GM19467 (cell line): ENCODE results near the gene ARHGAP10.

Experiments
- ATAC-seq: cut with Tn5 transposase; IDR thresholded peaks from one replicate; pipeline ENCODE4 v1.9.1; 2021; ENCODE audit warnings: mild to moderate bottlenecking, moderate library complexity; ENCODE audit not compliant: unreplicated experiment

The ARHGAP10 gene, protein sequence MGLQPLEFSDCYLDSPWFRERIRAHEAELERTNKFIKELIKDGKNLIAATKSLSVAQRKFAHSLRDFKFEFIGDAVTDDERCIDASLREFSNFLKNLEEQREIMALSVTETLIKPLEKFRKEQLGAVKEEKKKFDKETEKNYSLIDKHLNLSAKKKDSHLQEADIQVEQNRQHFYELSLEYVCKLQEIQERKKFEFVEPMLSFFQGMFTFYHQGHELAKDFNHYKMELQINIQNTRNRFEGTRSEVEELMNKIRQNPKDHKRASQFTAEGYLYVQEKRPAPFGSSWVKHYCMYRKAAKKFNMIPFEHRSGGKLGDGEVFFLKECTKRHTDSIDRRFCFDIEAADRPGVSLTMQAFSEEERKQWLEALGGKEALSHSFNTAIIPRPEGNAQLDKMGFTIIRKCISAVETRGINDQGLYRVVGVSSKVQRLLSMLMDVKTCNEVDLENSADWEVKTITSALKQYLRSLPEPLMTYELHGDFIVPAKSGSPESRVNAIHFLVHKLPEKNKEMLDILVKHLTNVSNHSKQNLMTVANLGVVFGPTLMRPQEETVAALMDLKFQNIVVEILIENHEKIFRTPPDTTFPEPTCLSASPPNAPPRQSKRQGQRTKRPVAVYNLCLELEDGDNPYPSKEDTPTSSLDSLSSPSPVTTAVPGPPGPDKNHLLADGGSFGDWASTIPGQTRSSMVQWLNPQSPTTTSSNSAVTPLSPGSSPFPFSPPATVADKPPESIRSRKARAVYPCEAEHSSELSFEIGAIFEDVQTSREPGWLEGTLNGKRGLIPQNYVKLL

GRCh38 chr4:147731580-147732517 is at the start of gene ARHGAP10:
Gene ARHGAP10 (plus strand): TSS chr4:147732088. CDS start chr4:147732302, 214 bp downstream.
- peak; percentile 55 for ATAC-seq

DNA sequence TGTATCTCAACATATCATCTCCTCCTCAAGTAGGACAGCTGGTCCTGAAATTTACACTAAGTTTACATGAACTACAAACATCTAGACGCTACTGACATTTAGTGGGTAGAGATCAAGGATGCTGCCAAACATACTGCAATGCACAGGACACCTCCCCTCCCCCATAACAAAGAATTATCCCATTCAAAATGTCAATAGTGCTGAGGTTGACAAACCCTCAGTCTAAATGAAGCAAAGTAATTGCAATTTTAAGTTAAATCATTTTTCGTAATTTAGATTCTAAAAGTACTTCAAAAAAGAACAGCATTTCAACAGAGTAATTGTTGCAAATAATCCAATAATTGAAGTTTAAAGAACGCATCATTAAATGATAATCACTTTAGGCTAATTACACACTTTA is 49.1 kb upstream of the ARHGAP10 start:
- no peak for ATAC-seq

- no peak for ATAC-seq
Measured at GRCh38 chr4:147683188-147683591, 48.7 kb upstream of the ARHGAP10 start.

DNA sequence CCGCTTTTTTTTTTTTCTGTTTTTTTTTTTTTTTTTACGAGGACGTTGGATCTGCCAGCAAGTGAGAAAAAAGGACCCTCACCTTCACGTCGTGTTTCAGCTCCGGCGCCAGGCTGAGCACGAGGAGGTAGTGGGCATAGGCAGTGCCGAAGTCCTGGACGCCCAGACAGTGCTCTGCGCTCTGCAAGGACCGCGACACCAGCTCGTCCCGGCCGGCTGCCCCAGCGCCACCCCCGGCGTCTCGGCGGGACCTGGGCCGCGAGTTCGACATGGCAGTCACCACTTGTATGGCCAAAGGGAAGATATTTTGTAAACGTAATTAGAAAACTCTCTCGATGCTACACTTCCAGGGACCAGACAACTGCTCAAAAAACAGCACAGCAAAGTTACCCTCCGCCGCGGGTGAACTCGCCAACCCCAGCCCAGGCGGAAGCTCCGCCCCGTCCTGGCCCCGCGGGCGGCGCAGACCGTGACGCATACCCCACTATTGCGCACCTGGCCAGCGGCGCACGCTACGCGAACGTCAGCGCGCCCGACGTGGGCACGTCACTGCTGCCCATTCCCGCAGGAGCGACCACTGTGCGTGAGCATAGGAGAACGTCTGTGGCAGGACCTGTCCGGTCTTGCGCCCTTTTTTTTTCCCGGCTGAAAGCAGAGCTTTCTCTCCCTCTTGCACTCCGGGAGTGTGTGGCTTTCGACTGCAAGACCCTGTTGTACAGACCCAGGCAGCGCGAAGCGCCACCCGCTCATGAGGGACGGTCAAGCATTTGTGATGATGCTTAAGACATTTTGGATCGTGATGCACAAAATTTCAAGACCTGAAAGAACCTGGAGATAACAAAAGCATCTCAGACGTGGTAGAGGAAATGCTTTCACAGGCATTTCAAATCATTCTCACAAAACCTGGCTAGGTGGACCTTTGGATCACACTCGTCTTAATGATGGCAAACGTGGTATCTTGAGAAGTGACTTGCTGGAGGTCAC is 47.9 kb upstream of the ARHGAP10 start, which contains the start of gene PRMT9:
Gene PRMT9 (minus strand): TSS at position 447 of the 984 bp plus-strand sequence. CDS start 176 bp downstream, at position 271.
- ATAC-seq = peak; percentile 100

DNA sequence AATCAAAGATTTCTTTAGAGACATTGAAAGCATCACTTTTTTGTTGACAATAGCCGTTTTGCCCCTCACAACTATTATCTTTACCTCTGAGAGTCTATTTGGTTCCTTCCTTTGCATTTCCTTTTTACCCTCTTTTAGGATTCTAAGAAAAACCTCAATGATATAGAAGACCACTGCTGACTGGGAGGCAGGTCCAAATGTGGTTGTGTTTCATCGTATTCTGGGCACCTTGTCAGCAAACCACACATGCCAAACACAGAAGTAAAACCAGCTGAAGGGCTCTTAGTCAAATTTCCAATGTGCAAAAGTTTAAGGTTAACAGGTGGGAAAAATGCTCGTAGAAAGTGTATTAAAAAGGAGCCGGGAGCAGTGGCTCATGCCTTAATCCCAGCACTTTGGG is 42.8 kb upstream of the ARHGAP10 start:
- no peak for ATAC-seq

DNA sequence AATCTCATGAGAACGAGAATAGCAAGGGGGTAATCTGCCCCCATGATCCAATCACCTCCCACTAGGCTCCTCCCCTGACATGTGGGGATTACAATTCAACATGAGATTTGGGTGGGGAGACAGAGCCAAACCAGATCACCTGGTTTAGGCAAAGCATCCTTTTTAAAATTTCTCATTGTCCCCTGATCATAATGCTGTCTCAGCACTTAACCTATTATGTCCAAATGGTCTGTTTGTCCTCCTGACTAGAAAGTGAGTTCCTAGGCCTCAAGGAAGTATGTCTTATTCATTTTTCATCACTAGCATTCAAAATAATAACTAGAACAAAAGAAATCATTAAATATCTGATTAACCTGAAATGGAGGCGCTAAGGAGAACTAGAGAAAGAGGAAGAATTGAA is 40.1 kb upstream of the ARHGAP10 start:
- no peak for ATAC-seq

DNA sequence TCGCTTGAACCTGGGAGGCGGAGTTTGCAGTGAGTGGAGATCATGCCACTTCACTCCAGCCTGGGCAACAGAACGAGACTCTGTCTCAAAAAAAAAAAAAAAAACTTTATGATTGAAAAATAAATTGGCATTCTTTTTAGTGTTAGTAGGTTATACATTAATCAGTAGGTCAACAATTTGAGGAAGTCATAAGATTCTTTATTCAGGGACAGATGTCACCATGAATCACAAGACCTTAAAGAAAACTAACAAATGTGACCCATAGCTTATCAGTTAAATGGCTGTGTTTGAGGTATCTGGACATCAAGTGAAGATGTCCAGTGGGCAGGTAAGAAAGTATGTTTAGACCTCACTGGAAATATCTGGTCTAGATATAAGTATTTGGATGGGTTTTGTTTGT is 38.7 kb upstream of the ARHGAP10 start:
- ATAC-seq = no peak

GRCh38 chr4:147696866-147697265 is 35.0 kb upstream of the ARHGAP10 start:
- no peak for ATAC-seq

GRCh38 chr4:147704846-147705245 is 27.0 kb upstream of the ARHGAP10 start:
- ATAC-seq = no peak

DNA sequence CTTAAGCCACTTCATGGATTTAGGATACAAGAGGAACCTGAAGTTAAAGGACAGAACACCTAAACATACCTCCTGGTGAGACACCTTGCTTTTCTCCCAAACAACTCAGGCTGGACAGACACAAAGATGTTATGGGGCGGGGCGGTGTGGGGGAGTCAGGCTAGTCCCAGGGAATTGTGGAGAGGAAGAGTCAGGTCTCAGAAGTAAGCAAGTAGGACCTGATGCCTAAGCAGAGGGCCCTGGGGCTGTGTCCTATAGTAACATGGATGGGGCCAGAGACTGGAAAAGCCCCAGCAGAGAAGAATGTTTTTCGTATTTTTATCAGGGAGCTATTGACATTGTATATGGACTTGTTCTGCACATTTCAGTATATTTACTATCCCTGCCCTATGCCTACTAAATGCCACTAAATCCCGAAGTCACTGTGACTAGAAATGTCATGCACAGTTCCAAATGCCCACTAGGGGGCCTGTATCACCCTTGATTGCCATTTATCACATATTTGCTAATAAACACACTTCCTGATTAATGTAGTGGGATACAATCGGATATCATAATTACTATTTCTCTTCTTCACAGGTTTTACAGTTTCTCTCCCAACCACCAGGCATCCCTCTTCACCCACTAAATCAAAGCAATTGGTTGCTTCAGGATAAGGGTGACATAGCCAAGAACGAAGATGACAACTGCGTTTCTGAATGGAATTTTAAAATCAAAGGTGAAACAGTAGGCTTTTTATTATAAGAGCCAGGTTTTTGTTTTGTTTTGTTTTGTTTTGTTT is 23.8 kb upstream of the ARHGAP10 start:
- ATAC-seq = peak; percentile 71

GRCh38 chr4:147709999-147710398 is 21.9 kb upstream of the ARHGAP10 start:
- no peak for ATAC-seq

GRCh38 chr4:147714575-147715401 is 17.1 kb upstream of the ARHGAP10 start:
- ATAC-seq = no peak

DNA sequence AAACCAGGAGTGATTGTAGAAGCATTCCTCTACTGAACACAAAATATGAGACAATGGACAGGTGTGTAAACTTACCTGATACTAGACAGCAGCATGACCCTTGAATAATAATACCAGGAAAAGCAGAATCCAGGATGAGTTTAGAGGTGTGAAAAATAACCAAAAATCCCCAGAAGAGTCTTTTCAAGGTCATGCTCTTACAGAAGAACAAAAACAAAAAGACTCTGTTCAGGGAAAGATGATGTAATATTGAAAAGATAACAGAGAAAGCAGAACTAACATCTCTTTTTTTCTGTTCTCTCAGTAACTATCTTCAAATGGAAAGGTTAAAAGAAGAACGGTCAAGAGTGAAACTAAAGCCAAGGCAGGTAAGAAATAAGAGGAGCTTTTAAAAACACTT is 14.0 kb upstream of the ARHGAP10 start:
- ATAC-seq = peak; percentile 84

DNA sequence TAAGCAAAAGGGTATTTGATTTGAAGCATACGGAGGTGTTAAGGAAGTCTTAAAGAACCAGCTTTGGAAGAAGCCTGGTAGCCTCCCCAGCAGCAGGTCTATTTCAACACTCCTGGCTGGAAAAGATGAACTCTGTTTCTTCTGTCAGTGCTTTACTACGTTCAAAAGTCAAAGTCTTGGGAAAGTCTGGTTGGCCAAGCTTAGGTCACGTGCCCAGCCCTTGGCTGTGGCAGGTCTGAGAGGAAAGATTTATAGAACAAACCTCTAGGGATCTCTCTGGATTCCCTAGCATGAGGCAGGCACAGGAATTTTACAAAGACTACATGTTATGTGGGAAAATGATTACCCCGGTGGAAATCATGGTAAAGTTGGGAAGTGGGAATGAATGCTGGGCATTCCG is 8.6 kb upstream of the ARHGAP10 start:
- ATAC-seq = no peak

GRCh38 chr4:147724468-147725201 is 7.3 kb upstream of the ARHGAP10 start:
- no peak for ATAC-seq

- ATAC-seq = no peak
Measured at GRCh38 chr4:147725673-147726072, 6.2 kb upstream of the ARHGAP10 start.

DNA sequence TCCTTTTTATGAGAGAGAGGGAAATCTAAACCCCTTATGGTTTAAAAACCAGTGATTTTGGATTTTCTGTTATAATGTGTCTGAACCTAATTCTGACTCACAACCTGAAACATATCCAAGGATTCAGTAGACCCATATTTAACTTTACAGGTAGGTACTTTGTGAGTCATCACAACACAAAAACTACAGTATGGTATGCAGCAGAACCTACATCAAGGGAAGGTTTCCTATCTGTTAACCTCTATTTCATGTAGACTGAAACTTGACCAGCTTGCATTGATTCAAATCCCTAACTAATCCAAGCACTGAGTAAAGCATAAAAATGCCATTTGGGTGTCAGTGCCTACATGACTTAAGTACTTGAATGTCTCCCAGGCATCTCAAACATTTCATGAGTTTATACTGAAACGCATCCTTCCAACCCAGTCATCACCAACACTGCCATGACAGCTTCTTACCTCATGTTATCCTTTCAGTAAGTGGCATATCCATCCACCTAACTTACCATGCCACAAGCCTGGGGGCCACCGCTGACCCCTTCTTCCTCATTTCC is 4.3 kb upstream of the ARHGAP10 start:
- no peak for ATAC-seq
